Right ventricle myocardium superior (tissue), 1 donor: ENCODE results near the gene CSNK1D. TPM values are rescaled to one million over a fixed set of nuclear protein-coding genes. Genes with fewer than 3 reads are reported as not detected.

Experiments used
- ATAC-seq: fragments of 200-7000 bp; cut with Tn5 transposase; one replicate; pipeline ENCODE4 v1.9.1; 2020; ENCODE audit warnings: mild to moderate bottlenecking; ENCODE audit not compliant: poor library complexity
- DNase-seq: peaks from one replicate; pipeline ENCODE4 v3.0.0-alpha.2; 2020
- intact Hi-C: fragments of 100-400 bp; cut with DNase I; formaldehyde crosslinking; loops from one replicate; pipeline ENCODE4 v1.11.2; 2022
- total RNA-seq: library from RNA; stranded (reverse); fragmentation: NEBNext Ultra II Directional; extraction: Animal tissue kit (Norgen Biotek cat#: 25700); gene quantifications from one replicate; pipeline ENCODE4 v1.2.1, GENCODE V29; 2021
- donor health status: DM: no; HTN: yes; CAD: no; lungs with severe emphysema.

CSNK1D gene
- total RNA-seq, 1 donor from 2014 or later, result 54.4 TPM

DNA sequence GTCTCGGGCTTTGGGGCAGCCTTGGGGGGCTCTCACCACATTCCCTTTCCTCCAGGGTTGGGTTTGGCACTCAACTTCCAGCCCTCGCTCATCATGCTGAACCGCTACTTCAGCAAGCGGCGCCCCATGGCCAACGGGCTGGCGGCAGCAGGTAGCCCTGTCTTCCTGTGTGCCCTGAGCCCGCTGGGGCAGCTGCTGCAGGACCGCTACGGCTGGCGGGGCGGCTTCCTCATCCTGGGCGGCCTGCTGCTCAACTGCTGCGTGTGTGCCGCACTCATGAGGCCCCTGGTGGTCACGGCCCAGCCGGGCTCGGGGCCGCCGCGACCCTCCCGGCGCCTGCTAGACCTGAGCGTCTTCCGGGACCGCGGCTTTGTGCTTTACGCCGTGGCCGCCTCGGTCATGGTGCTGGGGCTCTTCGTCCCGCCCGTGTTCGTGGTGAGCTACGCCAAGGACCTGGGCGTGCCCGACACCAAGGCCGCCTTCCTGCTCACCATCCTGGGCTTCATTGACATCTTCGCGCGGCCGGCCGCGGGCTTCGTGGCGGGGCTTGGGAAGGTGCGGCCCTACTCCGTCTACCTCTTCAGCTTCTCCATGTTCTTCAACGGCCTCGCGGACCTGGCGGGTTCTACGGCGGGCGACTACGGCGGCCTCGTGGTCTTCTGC lies 36.3 kb downstream of the CSNK1D start:
- ATAC-seq, result no peak
- intact Hi-C loops, result loop anchor here (5.0 to 10.0 kb wide), 2 partner anchors 58 to 85 kb away; no protein-coding TSS in a partner anchor
- DNase-seq, result no peak

DNA sequence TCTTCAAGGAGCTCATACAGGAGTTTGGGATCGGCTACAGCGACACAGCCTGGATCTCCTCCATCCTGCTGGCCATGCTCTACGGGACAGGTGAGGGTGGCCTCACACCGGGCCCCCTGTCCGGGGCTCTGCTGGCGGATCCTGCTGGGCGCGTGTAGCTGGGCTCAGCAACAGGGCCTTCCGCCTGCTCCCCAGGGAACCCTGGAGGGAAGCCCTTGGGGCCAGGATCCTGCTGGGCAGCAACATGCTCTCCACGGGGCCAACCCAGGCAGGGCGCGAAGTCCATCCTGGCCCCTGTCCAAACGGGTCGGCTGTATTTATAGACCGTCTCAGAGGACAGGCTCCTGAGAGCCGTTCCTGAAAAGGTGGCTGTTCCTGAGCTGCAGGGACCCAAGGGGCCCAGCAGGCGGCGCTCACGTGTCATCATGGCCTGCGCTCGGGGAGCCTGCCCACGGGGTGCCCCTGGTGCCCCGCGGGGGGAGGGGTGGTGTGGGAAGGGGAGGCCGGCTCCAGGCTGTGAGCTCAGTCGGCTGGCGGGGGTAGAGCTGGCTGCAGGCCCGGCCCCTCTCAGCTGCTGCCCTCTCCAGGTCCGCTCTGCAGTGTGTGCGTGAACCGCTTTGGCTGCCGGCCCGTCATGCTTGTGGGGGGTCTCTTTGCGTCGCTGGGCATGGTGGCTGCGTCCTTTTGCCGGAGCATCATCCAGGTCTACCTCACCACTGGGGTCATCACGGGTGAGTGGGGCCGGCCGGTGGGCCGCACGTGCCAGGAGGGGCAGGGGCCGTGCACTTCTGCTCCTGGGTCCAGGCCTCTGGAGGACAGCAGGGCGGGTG lies 37.1 kb downstream of the CSNK1D start:
- ATAC-seq (peak; percentile 28), DNase-seq (peak; percentile 76)
- intact Hi-C loops, result loop anchor here (5.0 to 10.0 kb wide), 2 partner anchors 58 to 86 kb away; no protein-coding TSS in a partner anchor

DNA sequence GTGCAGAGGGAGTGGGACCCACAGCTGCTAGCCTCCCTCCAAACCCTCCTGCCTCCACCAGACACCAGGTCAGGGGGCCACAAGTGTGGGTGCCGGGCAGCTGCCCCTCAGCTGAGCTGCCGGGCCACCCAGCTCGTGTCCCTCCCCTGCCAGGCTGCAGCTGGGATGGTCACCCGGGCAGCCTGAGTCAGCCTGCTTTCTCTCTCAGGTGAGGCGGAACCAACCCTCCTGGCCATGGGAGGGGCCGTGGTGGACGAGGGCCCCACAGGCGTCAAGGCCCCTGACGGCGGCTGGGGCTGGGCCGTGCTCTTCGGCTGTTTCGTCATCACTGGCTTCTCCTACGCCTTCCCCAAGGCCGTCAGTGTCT lies 37.7 kb downstream of the CSNK1D start:
- ATAC-seq (no peak), DNase-seq (peak; percentile 32)
- intact Hi-C loops, result loop anchor here (5.0 to 10.0 kb wide), 2 partner anchors 59 to 87 kb away; no protein-coding TSS in a partner anchor

DNA sequence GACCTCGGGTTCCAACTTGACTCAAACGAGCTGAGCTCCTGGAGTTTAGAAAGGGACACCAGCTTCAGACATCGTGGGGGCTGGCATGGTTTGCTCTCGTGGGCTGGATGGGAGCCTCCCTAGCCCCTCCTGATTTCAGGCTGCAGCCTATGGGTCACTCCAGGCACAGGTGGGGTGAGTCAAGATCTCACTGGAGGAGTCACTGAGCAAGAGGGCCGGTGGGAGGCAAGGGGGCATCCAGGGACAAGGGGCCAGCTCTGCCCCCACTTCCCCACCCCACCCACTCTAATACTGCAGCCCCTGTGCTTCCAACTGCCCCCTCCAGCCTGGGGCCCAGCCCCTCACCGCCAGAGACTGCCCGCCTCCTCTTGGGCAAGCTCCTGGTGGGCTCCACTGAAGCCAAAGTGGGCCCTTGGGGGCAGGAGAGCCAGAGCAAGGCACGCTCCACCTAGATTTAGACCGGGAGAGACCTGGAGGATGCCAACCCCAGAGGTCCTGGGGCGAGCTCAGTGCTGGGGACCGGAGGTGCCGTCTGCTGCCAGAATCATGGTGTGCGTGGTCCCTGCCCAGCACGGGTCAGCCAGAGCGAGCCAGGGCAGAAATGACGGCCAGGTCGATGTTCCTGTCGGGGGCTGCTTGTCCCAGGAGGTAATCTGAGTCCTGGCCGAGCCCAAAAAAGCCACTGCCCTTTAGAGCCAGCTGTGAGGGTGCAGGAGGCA lies 38.3 kb downstream of the CSNK1D start:
- no peak for DNase-seq
- intact Hi-C loops, result loop anchor here (5.0 to 10.0 kb wide), 2 partner anchors 60 to 87 kb away; no protein-coding TSS in a partner anchor
- ATAC-seq, result no peak

DNA sequence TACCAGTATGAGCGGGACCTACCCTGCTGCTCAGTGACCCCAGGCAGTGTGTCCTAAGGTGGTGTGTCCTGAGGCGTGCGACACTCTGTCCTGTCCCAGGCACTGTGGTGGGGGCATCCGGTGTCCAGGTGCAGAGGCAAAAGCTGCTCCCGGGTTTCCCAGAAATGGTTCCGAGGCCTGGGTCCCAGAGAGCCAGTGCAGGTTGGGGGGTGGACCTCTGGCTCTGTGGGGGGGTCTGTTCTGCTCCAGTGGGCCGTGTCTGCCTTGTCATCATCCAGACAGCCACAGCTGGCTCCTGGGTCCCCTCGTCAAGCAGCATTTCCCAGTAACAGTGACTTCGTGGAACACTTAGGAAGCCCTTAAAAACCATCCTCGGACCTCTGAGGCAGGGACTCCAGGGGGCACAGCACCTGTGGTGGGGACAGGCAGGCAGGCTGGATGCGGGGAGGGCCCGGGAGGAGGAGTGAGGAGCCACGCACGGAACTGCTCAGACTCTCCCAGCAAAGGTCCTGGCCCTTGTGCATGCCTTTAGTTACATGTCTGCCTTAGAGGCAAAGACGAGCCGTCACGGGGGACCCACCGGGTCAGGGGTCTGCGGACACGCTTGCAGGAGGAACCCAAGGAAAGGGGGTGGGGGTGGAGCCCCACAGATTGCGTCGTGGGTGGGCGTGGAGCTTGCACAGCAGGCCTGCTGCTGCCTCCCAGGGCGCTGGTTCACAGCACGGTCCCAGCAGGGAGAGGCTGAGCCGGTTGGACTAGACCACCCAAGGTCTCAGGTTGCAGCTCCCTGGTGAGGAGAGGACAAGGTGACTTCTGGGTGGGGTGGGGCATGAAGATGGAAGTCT lies 39.1 kb downstream of the CSNK1D start:
- no peak for DNase-seq
- intact Hi-C loops, result loop anchor here (5.0 to 10.0 kb wide), 2 partner anchors 60 to 88 kb away; no protein-coding TSS in a partner anchor
- no peak for ATAC-seq

DNA sequence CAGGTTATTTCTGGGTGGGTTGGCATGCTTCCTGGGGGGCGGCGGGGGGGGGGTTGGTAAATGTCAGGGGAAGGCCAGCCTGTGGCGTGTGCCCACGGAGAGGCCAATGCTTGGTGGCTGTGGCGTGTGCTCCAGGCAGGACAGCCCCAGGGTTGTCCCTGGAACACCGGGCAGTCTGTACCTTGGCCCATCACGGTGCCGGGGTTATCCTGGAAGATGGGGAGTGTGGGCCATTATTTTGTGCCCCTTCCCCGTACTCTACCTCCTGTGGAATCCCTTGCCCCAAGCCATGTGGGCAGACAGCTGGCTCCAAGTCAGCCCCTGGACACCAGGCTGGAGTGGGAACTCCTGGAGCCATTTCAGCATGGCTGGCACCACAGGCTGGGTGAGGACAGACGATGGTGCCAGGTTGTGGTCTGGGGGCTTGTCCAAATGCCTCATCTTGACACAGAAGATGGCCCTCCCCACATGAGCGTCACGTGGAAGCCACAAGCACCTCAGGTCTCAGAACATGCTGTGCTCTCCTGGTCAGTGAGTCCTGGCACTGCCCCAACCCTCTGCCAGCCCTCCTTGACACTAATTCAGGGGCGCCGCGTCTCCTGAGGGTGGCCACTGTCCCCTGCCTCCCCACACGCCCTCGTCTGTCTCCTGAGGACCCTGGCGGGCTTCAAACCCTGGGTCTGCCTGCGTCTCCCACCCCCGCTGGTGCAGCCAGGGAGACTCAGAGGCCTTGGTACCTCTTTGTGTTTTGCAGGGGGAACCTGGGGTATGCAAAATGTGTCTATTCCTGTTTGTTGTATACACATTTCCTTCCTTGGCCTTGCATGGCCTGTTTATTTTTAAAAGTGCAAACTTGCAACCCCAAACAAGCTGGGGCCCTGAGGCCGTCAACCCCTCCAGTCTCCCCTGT lies 40.4 kb downstream of the CSNK1D start:
- ATAC-seq, result no peak
- intact Hi-C loops, result loop anchor here (10.0 kb wide), 1 partner anchor 62 kb away; no protein-coding TSS in a partner anchor

DNA sequence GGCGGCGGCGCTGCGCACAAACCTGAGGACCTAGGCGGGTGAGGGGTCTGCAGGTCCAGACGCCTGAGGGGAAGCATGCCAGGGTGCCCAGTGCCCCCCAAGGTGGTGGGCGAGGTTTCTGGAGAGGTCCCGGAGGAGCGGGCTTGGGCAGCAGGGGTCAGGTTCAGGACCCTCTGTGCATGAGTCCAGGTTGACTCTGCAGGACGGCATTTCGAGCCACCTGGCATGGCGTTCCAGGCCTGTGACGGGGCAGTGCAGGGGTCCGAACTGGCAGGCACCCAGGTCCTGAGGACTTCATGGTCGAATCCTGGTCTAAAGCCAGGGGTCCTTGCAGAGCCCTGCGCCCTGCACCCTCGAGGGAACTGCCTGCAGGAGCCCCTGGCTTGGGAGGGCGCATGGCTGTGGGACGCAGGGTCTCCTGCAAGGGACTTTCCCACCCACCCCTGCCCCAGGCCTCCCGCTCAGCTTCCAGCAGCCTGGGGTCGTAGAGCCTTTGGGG lies 41.1 kb downstream of the CSNK1D start:
- DNase-seq, result peak; percentile 59
- intact Hi-C loops, result loop anchor here (10.0 kb wide), 1 partner anchor 62 kb away; no protein-coding TSS in a partner anchor

More for the DNA sequence above, 40.4 kb downstream of the CSNK1D start:
- no peak for DNase-seq

DNA sequence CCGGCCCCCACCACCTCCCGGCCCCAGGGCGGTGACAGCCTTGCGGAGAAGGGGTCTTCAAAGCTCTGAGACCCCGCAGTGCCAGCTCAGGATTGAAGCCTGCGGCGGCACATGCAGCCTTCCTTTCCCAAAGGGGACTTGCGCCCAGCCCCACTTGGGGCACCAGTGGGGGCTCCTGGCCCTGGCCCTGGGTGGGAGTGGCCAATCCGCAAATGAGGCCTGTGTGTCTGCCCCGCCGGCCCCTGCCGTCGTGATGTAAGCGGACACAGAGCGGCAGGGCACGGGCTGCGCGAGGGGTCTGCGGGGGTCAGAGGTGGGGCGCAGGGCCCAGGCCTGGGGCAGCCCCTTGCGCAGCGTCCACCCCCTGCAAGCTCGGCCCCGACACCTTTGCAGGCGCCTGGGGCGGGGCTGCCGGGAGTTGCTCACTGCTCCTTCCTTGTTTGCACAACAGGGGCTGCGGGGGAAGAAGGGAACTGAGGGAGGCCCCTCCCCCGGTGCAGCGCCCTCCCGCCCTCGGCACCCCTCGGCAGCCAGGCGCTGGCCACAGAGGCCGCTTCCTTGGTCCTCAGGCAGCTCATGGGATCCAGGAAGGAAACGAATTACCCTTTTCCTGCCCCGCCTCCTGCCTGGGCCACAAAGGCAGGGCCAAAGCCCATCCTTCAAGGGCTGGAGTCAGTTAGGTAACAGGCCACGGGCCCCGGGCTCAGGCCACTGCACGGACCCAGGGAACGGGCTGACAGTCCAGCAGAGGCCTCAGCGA lies 41.8 kb downstream of the CSNK1D start:
- DNase-seq (peak; percentile 92), ATAC-seq (peak; percentile 46)
- intact Hi-C loops, result loop anchor here (10.0 kb wide), 1 partner anchor 63 kb away; no protein-coding TSS in a partner anchor

More for the DNA sequence above, 41.1 kb downstream of the CSNK1D start:
- ATAC-seq, result no peak

DNA sequence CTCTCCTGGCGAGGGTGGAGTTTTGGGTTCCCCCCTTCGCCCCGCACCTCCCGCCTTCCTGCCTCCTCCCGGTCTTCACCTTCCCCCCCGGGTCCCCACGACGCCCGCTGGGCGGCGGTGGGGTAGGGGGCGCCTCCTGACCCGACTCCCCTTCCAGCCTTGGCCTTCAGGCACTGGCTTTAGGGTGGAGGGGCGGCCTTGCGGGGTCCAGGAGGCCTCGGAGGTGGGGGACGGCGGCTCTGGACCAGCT lies 42.3 kb downstream of the CSNK1D start:
- intact Hi-C loops, result loop anchor here (10.0 kb wide), 1 partner anchor 64 kb away; no protein-coding TSS in a partner anchor
- ATAC-seq, result peak; percentile 1

DNA sequence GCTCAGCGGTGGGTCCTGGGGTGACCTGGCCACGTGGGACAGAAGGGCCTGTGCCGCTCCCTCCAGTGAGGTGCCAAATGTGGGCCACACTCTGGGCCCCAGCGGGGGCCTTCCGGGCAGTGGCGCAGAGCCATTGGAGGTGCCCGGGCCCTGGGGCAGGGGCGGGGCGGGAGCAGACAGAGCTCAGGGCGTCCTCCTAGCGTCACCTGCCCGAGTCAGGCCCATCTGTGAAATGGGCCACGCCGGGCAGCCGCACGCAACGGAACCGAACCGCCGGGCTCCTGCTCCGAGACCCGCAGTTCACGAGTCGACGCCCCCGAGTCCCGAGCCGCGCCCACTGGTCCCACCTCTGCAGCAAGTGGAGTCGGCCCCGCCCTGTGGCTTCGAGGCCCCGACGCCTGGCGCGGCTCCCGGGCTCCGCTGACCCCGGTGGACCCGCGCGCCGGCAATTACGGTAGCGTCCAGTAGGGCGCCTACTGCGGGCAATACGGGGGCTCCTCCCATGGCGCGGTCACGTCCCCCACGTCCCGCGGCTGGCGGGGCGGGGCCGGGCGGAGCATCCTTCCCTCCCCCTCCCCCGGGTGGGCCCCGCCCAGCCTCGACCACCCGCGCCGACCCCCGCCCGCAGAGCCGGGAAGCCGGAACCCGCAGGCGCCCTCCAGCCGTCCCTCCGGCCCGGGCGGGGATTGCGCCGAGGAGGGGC lies 42.7 kb downstream of the CSNK1D start:
- ATAC-seq (peak; percentile 85), DNase-seq (peak; percentile 95)
- intact Hi-C loops, result loop anchor here (10.0 kb wide), 1 partner anchor 64 kb away; no protein-coding TSS in a partner anchor

More for the DNA sequence above, 42.3 kb downstream of the CSNK1D start:
- DNase-seq, result no peak

DNA sequence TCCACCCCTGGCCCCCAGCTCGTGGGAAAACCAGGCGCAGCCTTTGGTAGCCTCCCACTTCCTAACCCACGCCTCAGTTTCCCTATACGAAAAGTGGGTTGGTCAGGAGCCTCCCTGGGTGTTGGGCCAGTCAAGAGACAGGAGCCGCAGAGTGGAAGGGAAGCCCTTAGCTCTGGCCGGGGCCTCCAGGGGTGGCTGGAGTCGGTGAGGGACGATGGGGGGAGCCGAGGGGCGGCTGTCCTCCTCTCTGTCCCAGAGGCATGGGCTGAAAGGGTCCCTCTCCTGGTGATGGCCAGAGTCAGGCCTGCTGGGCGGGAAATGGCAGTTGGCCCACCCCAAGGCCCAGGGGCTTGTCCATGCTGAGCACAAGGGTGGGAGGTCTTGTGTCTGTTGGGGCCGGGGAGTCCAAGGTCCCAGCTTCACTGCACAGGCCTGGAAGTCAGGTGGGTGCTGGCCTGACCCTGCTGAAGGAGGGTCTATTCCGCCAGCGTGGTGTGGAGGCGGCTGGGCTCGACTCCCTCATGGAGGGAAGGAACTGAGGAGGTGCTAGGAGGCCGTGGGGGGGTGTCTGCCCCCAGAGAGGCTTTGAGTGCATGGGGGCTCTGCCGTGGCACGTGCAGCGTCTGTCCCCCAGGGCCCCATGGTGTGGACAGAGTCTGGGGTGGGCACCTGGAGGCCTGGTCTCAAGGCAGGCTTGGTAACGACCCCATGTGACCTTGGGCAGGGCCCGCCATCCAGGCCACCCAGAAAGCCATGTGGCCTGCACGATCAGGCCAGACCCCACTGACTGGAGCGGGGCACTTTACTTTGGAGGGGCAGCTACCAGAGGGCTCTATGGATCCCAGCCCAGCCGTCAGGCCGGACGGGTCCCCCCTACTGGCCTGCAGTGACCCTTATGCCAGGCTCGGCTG lies 43.5 kb downstream of the CSNK1D start:
- ATAC-seq (no peak), DNase-seq (peak; percentile 48)
- intact Hi-C loops, result loop anchor here (10.0 kb wide), 1 partner anchor 65 kb away; no protein-coding TSS in a partner anchor

DNA sequence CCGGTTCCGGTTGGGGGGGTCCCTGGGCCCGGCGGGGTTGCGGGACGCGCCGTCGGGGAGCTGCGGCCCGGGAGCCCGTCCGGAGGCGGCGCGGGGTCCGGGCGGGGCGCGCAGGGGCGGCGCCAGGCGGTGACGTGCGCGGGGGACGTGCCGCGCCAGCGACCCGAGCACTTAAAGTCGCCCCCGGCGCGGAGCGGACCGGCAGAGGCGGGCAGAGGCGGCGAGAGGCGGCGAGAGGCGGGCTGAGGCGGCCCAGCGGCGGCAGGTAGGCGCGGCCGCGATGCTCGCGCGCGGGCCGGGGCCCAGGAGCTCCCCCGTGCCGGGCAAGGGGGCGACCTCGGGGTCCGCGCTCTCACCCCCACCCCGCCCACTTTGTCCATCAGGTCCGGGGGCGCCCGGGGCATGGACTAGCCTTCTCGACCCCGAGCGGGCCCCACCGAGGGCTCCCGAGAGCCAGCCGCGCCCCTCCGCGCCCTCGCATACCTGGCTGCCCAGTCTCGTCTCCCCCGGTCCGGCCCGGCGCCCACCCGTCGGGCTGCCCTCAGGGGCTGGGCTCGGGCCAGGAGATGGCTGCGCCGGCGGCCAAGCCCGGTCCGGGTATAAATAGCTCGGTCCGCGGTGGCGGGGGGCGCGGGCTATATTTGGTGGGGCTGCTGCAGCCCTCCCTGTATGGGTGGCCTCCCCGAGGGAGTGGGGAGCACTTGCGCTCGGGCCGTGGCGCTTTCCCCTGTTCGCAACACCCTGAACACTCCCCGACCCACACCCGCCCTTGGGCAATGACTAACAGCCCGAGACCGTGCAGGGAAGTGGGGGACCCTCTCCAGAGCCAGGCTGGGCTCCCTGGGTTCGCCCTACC lies 44.4 kb downstream of the CSNK1D start, which contains the start of gene SLC16A3:
Gene SLC16A3 (plus strand): TSS at position 201 of the 856 bp plus-strand sequence. CDS start 6,967 bp downstream, outside the sequence.
- DNase-seq (peak; percentile 83), ATAC-seq (peak; percentile 5)
- intact Hi-C loops, result no loop called here

DNA sequence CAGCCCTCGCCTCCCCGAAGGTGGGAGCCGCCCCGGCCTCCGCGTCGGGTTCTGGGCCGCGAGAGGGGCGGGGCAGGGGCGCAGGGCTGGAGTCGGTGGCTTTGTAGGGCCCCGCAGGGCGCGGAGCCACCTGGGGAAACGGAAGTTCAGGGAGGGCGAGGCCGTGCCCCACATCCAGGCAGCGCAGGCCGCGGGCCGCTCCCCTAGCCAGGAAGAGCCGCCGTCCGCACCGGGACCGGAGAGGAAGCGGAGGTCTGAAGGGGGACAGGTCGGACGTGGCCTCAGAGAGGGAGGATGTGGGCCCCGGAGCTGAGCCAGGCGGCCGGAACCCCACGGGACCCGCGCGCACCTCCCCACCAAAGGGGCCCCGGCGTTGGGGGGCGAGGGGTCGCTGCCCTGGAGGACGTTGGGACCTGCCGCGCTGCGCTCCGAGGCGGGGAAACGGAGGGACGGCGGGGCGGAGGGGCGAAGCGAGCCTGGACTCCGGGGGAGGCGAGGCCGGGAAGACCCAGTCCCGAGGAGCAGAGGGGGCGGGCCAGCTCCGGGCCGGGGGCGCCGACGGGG lies 45.1 kb downstream of the CSNK1D start:
- intact Hi-C loops, result no loop called here
- no peak for ATAC-seq
- peak; percentile 79 for DNase-seq
